Measurements from ENCODE around the gene LRRC51. TPM values are rescaled to one million over a fixed set of nuclear protein-coding genes. Genes with fewer than 3 reads are reported as not detected.

The LRRC51 gene
- total and polyA plus RNA-seq, 2 of the 8 experiments (the other 6 are each of a cell fraction or from before 2014, with no cell fraction given): 7.7 to 7.9 TPM

GRCh38 chr11:72058416-72059034 lies 22.1 kb upstream of the LRRC51 start (continued):
- TF ChIP-seq TAF7 (optimal IDR thresholded peaks at IDR 0.05; ENCODE audit: borderline replicate concordance, low read depth, low read length): no peak
- TF ChIP-seq BRCA1 (IDR thresholded peaks at IDR 0.05; ENCODE audit: low read depth, low read length): no peak
- no peak for TF ChIP-seq MAFK (IDR thresholded peaks at IDR 0.05; ENCODE audit: low read depth, low read length)
- TF ChIP-seq HDAC2 (IDR thresholded peaks at IDR 0.05; ENCODE audit: borderline replicate concordance in 1 of 2, low read depth in 2 of 2, low read length in 2 of 2): no peak
- no peak for TF ChIP-seq NANOG (IDR thresholded peaks at IDR 0.05; ENCODE audit: insufficient read depth, low read depth, low read length, poor library complexity, severe bottlenecking)
- no peak for TF ChIP-seq RBBP5 (IDR thresholded peaks at IDR 0.05; ENCODE audit: borderline replicate concordance, low read depth, low read length)
